COLO829 (cell line): ENCODE data around the gene RBPJ.

Source experiments
- DNase-seq: peaks from one replicate; pipeline ENCODE4 v3.0.0; 2012; ENCODE audit warnings: low spot score

The RBPJ gene

GRCh38 chr4:26459756-26460530 is 139.1 kb downstream of the RBPJ start:
- DNase-seq = no peak

- DNase-seq = no peak
These were observed 142.1 kb downstream of the RBPJ start for GRCh38 chr4:26462874-26463273.

GRCh38 chr4:26463386-26463785 is 142.6 kb downstream of the RBPJ start:
- DNase-seq = no peak

GRCh38 chr4:26464420-26465095 is 143.7 kb downstream of the RBPJ start:
- no peak for DNase-seq

GRCh38 chr4:26466578-26467270 is 145.9 kb downstream of the RBPJ start:
- no peak for DNase-seq

- no peak for DNase-seq
These were observed 146.9 kb downstream of the RBPJ start for GRCh38 chr4:26467724-26468123.

- no peak for DNase-seq
These were observed 147.6 kb downstream of the RBPJ start for GRCh38 chr4:26468283-26468949.

GRCh38 chr4:26468977-26469376 is 148.2 kb downstream of the RBPJ start:
- DNase-seq = no peak

- DNase-seq = no peak
These were observed 151.1 kb downstream of the RBPJ start for GRCh38 chr4:26471890-26472289.

GRCh38 chr4:26473893-26474292 is 153.1 kb downstream of the RBPJ start:
- no peak for DNase-seq

- DNase-seq = no peak
These were observed 153.7 kb downstream of the RBPJ start for GRCh38 chr4:26474551-26474950.

GRCh38 chr4:26475716-26476115 is 154.9 kb downstream of the RBPJ start:
- DNase-seq = no peak

- no peak for DNase-seq
These were observed 155.7 kb downstream of the RBPJ start for GRCh38 chr4:26476545-26476944.

GRCh38 chr4:26478330-26478729 is 157.5 kb downstream of the RBPJ start:
- no peak for DNase-seq

GRCh38 chr4:26482508-26483462 is 162.0 kb downstream of the RBPJ start:
- DNase-seq = no peak

GRCh38 chr4:26484032-26484515 is 163.3 kb downstream of the RBPJ start:
- no peak for DNase-seq

GRCh38 chr4:26484516-26484915 is 163.7 kb downstream of the RBPJ start:
- no peak for DNase-seq
